Measurements from ENCODE around the gene DBT.

DNA sequence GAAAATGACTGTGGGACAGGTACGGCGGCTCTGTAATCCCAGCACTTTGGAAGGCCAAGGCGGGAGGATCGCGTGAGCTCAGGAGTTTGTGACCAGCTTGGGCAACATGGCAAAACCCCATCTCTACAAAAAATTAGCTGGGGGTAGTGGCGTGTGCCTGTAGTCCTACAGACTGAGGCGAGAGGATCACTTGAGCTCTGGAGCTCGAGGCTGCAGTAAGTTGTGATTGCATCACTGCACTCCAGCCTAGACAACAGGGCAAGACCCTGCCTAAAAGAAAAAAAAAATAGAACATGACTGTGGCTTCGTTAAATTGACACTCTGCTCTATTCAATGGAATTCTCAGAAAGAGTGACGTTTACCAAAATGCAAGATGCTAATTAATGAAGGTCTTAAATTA is 3.9 kb upstream of the DBT start:
- no peak for TF ChIP-seq EZH2 (IDR thresholded peaks at IDR 0.05; ENCODE audit: insufficient read depth, poor library complexity, severe bottlenecking)
- no peak for TF ChIP-seq EZH2phosphoT487 (IDR thresholded peaks at IDR 0.05; ENCODE audit: insufficient read depth, low read depth)

Data from GM23248 (cell line).